Measurements from ENCODE around the gene NAAA. TPM values are rescaled to one million over a fixed set of nuclear protein-coding genes. Genes with fewer than 3 reads are reported as not detected.

Gene NAAA
- total and polyA plus RNA-seq, 10 donors: 18.3 to 214 (median 97.2) TPM

GRCh38 chr4:75980576-75980975 is 39.8 kb upstream of the NAAA start:
- Histone ChIP-seq H3K27ac (peak overlapping the region in 7 of 8 donors; percentile 56 to 80 (median 64)), H3K4me3 (peak overlapping the region in 4 of 8 donors; percentile 6 to 55 (median 18)), H3K9me3 (peaks cover 0 to 15% (median 4%) of the 10 kb centered on the region in 8 donors), H3K4me1 (peaks cover 0 to 15% (median 2%) of the 10 kb centered on the region in 6 donors), H3K36me3 (peaks cover 7 to 82% (median 47%) of the 10 kb centered on the region in 6 donors), H3K27me3 (replicated peaks in 1 of 7) (no peaks in the 10 kb centered on the region)
- intact Hi-C loops (cut with DNase I; ENCODE audit: low total_unique reads): no loop called here
- 55 to 86% (median 74%) methylated on average over 4 of the region's 4 CpGs for WGBS, 5 donors
- TF ChIP-seq POLR2AphosphoS5 (IDR thresholded peaks at IDR 0.05) (peak in 2 of 3 donors; percentile 68 to 78), POLR2A (IDR thresholded peaks at IDR 0.05) (no peak)
- DNase-seq: no peak

DNA sequence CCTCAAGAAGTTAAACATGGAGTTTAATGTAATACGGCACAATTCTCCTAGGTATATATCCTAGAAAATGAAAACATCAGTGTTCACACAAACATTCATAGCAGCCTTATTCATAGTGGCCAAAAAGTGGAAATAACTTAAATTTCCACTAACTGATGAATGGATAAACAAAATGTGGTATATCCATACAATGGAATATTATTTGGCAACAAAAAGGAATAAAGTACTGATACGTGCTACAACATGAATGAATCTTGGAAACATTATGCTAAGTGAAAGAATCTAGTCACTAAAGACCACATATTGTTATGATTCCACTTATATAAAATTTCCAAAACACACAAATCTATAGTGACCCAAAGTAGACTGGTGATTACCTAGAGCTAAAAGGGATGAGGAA is 35.4 kb upstream of the NAAA start:
- peaks cover 0 to 7% (median 4%) of the 10 kb centered on the region in 8 donors for H3K9me3 ChIP-seq
- no peak overlapping the region for H3K4me3 ChIP-seq
- 94 to 99% (median 99%) methylated on average over 2 of the region's 2 CpGs for WGBS, 5 donors
- H3K4me1 ChIP-seq: peaks cover 0 to 6% (median 0%) of the 10 kb centered on the region in 6 donors
- TF ChIP-seq, protein P1, sequence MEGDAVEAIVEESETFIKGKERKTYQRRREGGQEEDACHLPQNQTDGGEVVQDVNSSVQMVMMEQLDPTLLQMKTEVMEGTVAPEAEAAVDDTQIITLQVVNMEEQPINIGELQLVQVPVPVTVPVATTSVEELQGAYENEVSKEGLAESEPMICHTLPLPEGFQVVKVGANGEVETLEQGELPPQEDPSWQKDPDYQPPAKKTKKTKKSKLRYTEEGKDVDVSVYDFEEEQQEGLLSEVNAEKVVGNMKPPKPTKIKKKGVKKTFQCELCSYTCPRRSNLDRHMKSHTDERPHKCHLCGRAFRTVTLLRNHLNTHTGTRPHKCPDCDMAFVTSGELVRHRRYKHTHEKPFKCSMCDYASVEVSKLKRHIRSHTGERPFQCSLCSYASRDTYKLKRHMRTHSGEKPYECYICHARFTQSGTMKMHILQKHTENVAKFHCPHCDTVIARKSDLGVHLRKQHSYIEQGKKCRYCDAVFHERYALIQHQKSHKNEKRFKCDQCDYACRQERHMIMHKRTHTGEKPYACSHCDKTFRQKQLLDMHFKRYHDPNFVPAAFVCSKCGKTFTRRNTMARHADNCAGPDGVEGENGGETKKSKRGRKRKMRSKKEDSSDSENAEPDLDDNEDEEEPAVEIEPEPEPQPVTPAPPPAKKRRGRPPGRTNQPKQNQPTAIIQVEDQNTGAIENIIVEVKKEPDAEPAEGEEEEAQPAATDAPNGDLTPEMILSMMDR (IDR thresholded peaks at IDR 0.05 in 8 of 11, conservative IDR thresholded peaks at IDR 0.05 in 3 of 11): no peak
- TF ChIP-seq POLR2AphosphoS5 (IDR thresholded peaks at IDR 0.05) (no peak), POLR2A (IDR thresholded peaks at IDR 0.05) (no peak)
- no peak for DNase-seq
- H3K27me3 ChIP-seq (replicated peaks in 1 of 7): no peaks in the 10 kb centered on the region
- intact Hi-C loops (cut with DNase I; ENCODE audit: low total_unique reads): no loop called here
- H3K27ac ChIP-seq: no peak overlapping the region
- H3K36me3 ChIP-seq: peaks cover 12 to 100% (median 84%) of the 10 kb centered on the region in 6 donors

- Histone ChIP-seq H3K4me3 (no peak overlapping the region), H3K9me3 (peaks cover 0 to 7% (median 4%) of the 10 kb centered on the region in 8 donors), H3K27ac (no peak overlapping the region), H3K27me3 (replicated peaks in 1 of 7) (no peaks in the 10 kb centered on the region), H3K36me3 (peaks cover 12 to 100% (median 94%) of the 10 kb centered on the region in 6 donors), H3K4me1 (no peaks in the 10 kb centered on the region)
- intact Hi-C loops (cut with DNase I; ENCODE audit: low total_unique reads): no loop called here
- DNase-seq: no peak
- TF ChIP-seq, protein P1 (IDR thresholded peaks at IDR 0.05 in 8 of 11, conservative IDR thresholded peaks at IDR 0.05 in 3 of 11): no peak
- TF ChIP-seq POLR2A (IDR thresholded peaks at IDR 0.05) (no peak), POLR2AphosphoS5 (IDR thresholded peaks at IDR 0.05) (no peak)
Observed at GRCh38 chr4:75973766-75974165, 33.0 kb upstream of the NAAA start.

GRCh38 chr4:75968084-75968483 is 27.3 kb upstream of the NAAA start:
- Histone ChIP-seq H3K9me3 (peaks cover 0 to 12% (median 3%) of the 10 kb centered on the region in 8 donors), H3K27me3 (replicated peaks in 1 of 7) (no peaks in the 10 kb centered on the region), H3K4me3 (no peak overlapping the region), H3K4me1 (peaks cover 0 to 3% (median 0%) of the 10 kb centered on the region in 6 donors), H3K36me3 (peaks cover 10 to 100% (median 96%) of the 10 kb centered on the region in 6 donors), H3K27ac (peak overlapping the region in 3 of 8 donors; percentile 14 to 60 (median 41))
- no peak for DNase-seq
- TF ChIP-seq POLR2AphosphoS5 (IDR thresholded peaks at IDR 0.05): no peak
- TF ChIP-seq, protein P1 (IDR thresholded peaks at IDR 0.05 in 8 of 11, conservative IDR thresholded peaks at IDR 0.05 in 3 of 11): no peak
- TF ChIP-seq POLR2A (IDR thresholded peaks at IDR 0.05): no peak
- WGBS, 5 donors: 70 to 81% (median 76%) methylated on average over 3 of the region's 3 CpGs
- intact Hi-C loops (cut with DNase I; ENCODE audit: low total_unique reads): no loop called here
